Kidney (tissue), 14 donors: ENCODE results near the gene ZBTB42. TPM values are rescaled to one million over a fixed set of nuclear protein-coding genes. Genes with fewer than 3 reads are reported as not detected.

Experiments
- DNase-seq, 5 donors: peaks; one replicate each; pipeline ENCODE4 v3.0.0-alpha.2; 2013 to 2020
- FAIRE-seq: peaks from 2 replicates; lab custom pipeline; 2012; peaks lifted over from hg19 to GRCh38; lab: Jason Lieb, UNC
- H3K27ac ChIP-seq, 2 donors: one replicate each; pipeline ENCODE4 v1.7.0; 2013; ENCODE audit warnings: low read depth in 2 of 2, low read length in 2 of 2, inconsistent platforms in 1 of 2
- H3K27me3 ChIP-seq: one replicate; pipeline ENCODE4 v1.7.1; 2013; ENCODE audit warnings: low read length, inconsistent platforms; ENCODE audit not compliant: control insufficient read depth, insufficient read depth
- H3K36me3 ChIP-seq, 3 donors: one replicate each; pipeline versions ENCODE4 v1.7.0 to v1.7.1; 2013; ENCODE audit warnings: low read length in 3 of 3, control low read depth in 1 of 3, inconsistent platforms in 1 of 3; ENCODE audit not compliant: insufficient read depth in 3 of 3, control insufficient read depth in 2 of 3
- H3K4me1 ChIP-seq, 3 donors: one replicate each; pipeline versions ENCODE4 v1.7.0 to v1.7.1; 2013; ENCODE audit warnings: low read length in 3 of 3, inconsistent platforms in 1 of 3, low read depth in 1 of 3; ENCODE audit not compliant: control insufficient read depth in 2 of 3, insufficient read depth in 2 of 3
- H3K4me3 ChIP-seq, 3 donors: one replicate each; pipeline versions ENCODE4 v1.7.0 to v1.8.1; 2013; ENCODE audit warnings: low read length in 3 of 3, control low read depth in 1 of 3, inconsistent platforms in 1 of 3
- H3K9ac ChIP-seq, 3 donors: one replicate each; pipeline versions ENCODE4 v1.7.0 to v1.7.1; 2013; ENCODE audit warnings: low read length in 3 of 3, control low read depth in 1 of 3, inconsistent platforms in 1 of 3
- H3K9me3 ChIP-seq, 3 donors: one replicate each; pipeline versions ENCODE4 v1.7.0 to v1.7.1; 2013; ENCODE audit warnings: low read length in 3 of 3, control low read depth in 1 of 3, inconsistent platforms in 1 of 3; ENCODE audit not compliant: control insufficient read depth in 2 of 3, insufficient read depth in 1 of 3
- intact Hi-C: fragments of 100-400 bp; cut with DNase I; formaldehyde crosslinking; loops from one replicate; pipeline ENCODE4 v1.11.1; 2022
- polyA plus RNA-seq: library from polyadenylated mRNA; stranded (reverse); fragments of 350-450 nt; fragmentation: Illumina TruSeq; extraction: RNeasy Lipid Tissue Mini Kit (QIAGEN cat#74804); gene quantifications from one replicate; pipeline ENCODE4 v1.2.3, GENCODE V29; 2014; ENCODE audit warnings: low read depth, low replicate concordance; ENCODE audit not compliant: insufficient read depth
- total RNA-seq: library from RNA; stranded (reverse); fragmentation: NEBNext Ultra II Directional; extraction: Animal tissue kit (Norgen Biotek cat#: 25700); gene quantifications from one replicate; pipeline ENCODE4 v1.2.1, GENCODE V29; 2021
- TF ChIP-seq, protein P1 (sequence below): IDR thresholded peaks from 3 replicates; pipeline ENCODE4 v1.5.1; 2012; ENCODE audit warnings: mild to moderate bottlenecking, moderate library complexity, borderline replicate concordance; ENCODE audit not compliant: insufficient read depth; ENCODE audit errors: extremely low read depth
- donor health status: control.
- donor health status: control.
- donor health status: control.
- donor health status: control.
- donor health status: control.
- donor health status: DM: yes; HTN: yes; CAD: no.
- donor health status: Normal renal cell carcinoma (clear cell type).

Gene ZBTB42
- total and polyA plus RNA-seq, 2 donors from 2014 or later = 3.9 to 10.0 TPM

DNA sequence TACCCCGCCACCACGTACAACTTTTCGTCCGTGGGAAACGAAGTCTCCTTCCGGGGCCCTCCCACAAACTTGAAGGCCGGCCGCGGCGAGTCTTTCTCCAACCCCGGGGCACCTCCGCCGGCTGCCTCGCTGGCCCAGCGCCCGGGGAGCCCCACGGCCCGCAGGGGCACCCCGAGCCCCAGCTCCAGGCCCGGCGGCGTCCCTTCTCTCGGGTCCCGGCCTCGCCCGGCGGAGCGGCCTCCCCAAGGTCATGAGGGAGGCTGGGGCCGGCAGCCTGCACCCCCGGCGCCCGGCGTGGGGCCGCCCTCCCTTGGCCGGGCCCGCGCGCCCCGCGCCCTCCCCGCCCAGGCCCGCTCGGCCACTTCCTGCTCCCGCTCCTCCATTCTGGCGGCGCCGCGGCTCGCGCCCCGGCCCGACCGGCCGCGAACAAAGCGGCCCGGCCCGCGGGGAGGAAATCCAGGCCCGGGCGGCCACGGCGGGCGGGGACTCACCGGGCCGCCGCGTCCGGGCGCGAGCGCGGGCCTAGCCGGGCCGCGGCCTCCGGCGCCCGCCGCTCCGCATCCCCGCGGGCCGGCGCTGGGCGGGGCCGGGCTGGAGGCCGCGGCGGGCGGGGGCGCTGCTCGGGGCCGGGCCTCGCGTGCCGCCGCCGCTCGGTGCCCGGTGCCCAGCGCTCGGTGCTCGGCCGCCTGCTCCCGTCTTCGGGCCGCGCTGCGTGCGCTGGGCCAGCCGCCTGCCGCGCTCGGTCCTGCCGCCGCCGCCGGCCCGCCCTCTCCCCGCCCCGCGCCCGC, 5.7 kb upstream of the ZBTB42 start, which contains the start of gene AKT1:
TSS of gene AKT1 (minus strand) at position 756 of the 788 bp plus-strand sequence. CDS start 3,105 bp downstream, outside the sequence.
- FAIRE-seq (no peak), DNase-seq (peak in 1 of 5 donors; percentile 62)
- peak within 1 kb of the TSS; percentile 2 to 76 (median 65) for H3K9ac ChIP-seq
- no peaks in the 10 kb centered on the region for H3K9me3 ChIP-seq
- peak within 1 kb of the TSS; percentile 42 to 64 (median 62) for H3K4me3 ChIP-seq
- H3K27me3 ChIP-seq = no peaks in the 10 kb centered on the region
- no peaks in the 10 kb centered on the region for H3K36me3 ChIP-seq
- intact Hi-C loops = no loop called here
- TF ChIP-seq, protein P1, sequence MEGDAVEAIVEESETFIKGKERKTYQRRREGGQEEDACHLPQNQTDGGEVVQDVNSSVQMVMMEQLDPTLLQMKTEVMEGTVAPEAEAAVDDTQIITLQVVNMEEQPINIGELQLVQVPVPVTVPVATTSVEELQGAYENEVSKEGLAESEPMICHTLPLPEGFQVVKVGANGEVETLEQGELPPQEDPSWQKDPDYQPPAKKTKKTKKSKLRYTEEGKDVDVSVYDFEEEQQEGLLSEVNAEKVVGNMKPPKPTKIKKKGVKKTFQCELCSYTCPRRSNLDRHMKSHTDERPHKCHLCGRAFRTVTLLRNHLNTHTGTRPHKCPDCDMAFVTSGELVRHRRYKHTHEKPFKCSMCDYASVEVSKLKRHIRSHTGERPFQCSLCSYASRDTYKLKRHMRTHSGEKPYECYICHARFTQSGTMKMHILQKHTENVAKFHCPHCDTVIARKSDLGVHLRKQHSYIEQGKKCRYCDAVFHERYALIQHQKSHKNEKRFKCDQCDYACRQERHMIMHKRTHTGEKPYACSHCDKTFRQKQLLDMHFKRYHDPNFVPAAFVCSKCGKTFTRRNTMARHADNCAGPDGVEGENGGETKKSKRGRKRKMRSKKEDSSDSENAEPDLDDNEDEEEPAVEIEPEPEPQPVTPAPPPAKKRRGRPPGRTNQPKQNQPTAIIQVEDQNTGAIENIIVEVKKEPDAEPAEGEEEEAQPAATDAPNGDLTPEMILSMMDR = no peak
- peak within 1 kb of the TSS; percentile 91 to 92 for H3K27ac ChIP-seq
- H3K4me1 ChIP-seq = peaks cover 0 to 31% (median 3%) of the 10 kb centered on the region in 3 donors

DNA sequence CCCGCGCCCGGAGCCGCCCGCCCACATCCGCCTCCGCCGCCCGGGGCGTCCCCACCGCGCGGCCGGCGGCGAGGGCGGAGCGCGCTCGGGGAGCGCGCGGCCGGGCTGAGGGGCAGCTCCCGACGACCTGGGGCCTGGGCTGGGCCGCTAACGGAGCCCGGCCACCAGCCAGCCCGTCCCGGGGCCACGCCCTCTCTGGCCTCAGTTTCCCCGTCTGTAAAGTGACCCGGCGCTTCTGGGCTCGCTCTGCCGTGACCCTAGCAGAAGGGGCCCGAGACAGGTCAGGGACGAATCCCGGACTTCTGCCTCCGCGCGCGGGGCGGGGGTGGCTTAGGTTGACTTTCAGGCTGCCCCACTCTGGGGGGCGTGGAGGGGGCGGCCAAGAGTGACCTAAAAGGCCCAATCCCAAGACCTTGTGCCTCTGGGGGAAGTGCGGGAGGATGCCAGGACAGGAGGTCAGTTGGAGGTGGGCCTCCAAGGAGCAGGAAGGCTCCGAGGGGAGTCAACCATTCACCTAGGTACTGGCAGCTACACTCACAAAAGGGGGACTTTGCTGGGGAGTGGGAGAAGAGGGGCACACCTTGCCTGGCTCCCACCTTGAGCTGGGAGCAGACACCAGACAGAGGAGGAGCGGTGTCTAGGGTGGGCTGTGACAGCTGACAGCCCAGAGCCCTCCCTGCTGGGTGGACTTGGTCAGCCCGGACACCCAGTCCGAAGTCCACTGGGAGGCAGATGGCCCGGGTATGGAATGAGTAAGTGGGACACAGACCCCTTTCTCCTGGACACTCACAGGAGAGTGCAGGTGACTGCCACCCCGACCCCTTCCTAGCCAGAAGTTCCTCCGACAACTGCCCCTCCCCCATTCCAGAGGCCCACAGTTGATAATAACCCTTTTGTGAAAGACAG, 4.9 kb upstream of the ZBTB42 start:
- Histone ChIP-seq H3K4me3 (peak overlapping the region in 2 of 3 donors; percentile 36 to 56), H3K27ac (peak overlapping the region; percentile 91 to 92), H3K36me3 (no peaks in the 10 kb centered on the region), H3K4me1 (peaks cover 0 to 31% (median 3%) of the 10 kb centered on the region in 3 donors), H3K9me3 (no peaks in the 10 kb centered on the region), H3K27me3 (no peaks in the 10 kb centered on the region), H3K9ac (peak overlapping the region in 2 of 3 donors; percentile 57 to 65)
- intact Hi-C loops = no loop called here
- FAIRE-seq = no peak
- TF ChIP-seq, protein P1 = no peak
- DNase-seq = peak in 4 of 5 donors; percentile 43 to 84 (median 64)

DNA sequence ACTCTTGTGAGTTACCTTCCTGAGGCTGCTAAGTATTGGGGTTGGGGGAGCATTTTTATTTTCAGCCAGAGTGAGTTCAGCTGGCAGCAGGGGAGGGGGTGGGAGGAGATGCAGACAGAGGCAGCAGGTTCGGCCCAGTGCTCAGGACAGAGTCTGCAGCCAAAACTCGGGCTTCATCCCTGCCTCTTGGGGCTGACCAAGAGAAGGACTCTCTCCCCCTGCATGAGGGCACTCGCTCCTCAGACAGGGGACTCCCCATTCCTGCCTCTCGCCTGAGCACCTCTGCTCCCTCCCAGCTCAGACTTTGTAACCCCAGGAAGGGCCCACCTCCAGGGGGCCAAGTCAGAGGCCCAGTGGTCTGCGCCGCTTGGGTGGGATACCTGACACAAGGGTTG, 4.2 kb upstream of the ZBTB42 start:
- H3K9ac ChIP-seq = no peak overlapping the region
- DNase-seq (no peak), FAIRE-seq (no peak)
- H3K27ac ChIP-seq = peak overlapping the region; percentile 7 to 91
- no peaks in the 10 kb centered on the region for H3K27me3 ChIP-seq
- H3K4me1 ChIP-seq = peaks cover 0 to 38% (median 7%) of the 10 kb centered on the region in 3 donors
- no peaks in the 10 kb centered on the region for H3K36me3 ChIP-seq
- no peak overlapping the region for H3K4me3 ChIP-seq
- intact Hi-C loops = no loop called here
- TF ChIP-seq, protein P1 = no peak
- no peaks in the 10 kb centered on the region for H3K9me3 ChIP-seq
